Measurements from ENCODE around the gene BROX. TPM values are rescaled to one million over a fixed set of nuclear protein-coding genes. Genes with fewer than 3 reads are reported as not detected.

BROX gene
- polyA plus RNA-seq, 2 of the 4 experiments (the other 2 are of a cell fraction): 9.9 to 20.1 TPM

DNA sequence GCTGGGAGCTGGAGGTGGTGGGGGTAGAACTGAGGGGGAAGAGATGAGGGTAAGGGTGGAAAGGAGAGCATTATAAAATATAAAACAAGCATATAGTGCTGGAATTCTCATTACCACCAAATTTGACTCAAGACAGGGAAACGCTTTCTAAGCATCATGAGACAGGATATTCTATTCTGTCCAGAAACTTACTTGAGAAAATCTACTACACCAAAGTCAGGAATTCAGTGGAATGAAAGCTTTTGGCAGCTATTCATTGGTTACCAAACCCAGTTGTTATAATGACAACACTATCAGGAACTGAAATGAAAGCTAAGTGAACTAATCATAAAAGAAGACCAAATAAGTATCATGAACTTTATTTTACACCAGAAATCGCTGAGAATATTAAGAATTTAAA is 14.5 kb upstream of the BROX start:
- DNase-seq (ENCODE audit: low read depth in 1 of 2, low spot score in 1 of 2) (no peak), FAIRE-seq (no peak), ATAC-seq (no peak)
- no peak for TF ChIP-seq CHD2 (IDR thresholded peaks at IDR 0.05; ENCODE audit: low read length, partially characterized antibody)
- TF ChIP-seq, protein P1, sequence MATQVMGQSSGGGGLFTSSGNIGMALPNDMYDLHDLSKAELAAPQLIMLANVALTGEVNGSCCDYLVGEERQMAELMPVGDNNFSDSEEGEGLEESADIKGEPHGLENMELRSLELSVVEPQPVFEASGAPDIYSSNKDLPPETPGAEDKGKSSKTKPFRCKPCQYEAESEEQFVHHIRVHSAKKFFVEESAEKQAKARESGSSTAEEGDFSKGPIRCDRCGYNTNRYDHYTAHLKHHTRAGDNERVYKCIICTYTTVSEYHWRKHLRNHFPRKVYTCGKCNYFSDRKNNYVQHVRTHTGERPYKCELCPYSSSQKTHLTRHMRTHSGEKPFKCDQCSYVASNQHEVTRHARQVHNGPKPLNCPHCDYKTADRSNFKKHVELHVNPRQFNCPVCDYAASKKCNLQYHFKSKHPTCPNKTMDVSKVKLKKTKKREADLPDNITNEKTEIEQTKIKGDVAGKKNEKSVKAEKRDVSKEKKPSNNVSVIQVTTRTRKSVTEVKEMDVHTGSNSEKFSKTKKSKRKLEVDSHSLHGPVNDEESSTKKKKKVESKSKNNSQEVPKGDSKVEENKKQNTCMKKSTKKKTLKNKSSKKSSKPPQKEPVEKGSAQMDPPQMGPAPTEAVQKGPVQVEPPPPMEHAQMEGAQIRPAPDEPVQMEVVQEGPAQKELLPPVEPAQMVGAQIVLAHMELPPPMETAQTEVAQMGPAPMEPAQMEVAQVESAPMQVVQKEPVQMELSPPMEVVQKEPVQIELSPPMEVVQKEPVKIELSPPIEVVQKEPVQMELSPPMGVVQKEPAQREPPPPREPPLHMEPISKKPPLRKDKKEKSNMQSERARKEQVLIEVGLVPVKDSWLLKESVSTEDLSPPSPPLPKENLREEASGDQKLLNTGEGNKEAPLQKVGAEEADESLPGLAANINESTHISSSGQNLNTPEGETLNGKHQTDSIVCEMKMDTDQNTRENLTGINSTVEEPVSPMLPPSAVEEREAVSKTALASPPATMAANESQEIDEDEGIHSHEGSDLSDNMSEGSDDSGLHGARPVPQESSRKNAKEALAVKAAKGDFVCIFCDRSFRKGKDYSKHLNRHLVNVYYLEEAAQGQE (IDR thresholded peaks at IDR 0.05): no peak
- no peak for TF ChIP-seq FOSL2 (IDR thresholded peaks at IDR 0.05)
- TF ChIP-seq FOSL2 (CRISPR knock-in tag; IDR thresholded peaks at IDR 0.05): no peak
- TF ChIP-seq CEBPB (IDR thresholded peaks at IDR 0.05): no peak
- TF ChIP-seq, protein P2, sequence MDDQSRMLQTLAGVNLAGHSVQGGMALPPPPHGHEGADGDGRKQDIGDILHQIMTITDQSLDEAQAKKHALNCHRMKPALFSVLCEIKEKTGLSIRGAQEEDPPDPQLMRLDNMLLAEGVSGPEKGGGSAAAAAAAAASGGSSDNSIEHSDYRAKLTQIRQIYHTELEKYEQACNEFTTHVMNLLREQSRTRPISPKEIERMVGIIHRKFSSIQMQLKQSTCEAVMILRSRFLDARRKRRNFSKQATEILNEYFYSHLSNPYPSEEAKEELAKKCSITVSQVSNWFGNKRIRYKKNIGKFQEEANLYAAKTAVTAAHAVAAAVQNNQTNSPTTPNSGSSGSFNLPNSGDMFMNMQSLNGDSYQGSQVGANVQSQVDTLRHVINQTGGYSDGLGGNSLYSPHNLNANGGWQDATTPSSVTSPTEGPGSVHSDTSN (IDR thresholded peaks at IDR 0.05): no peak
- TF ChIP-seq JUNB (IDR thresholded peaks at IDR 0.05): no peak
- no peak for TF ChIP-seq NR3C1 (IDR thresholded peaks at IDR 0.05)
- TF ChIP-seq TP53 (CRISPR knock-in tag; IDR thresholded peaks at IDR 0.05): no peak
- TF ChIP-seq FOXS1 (CRISPR knock-in tag; IDR thresholded peaks at IDR 0.05): no peak
- TF ChIP-seq, protein P3, sequence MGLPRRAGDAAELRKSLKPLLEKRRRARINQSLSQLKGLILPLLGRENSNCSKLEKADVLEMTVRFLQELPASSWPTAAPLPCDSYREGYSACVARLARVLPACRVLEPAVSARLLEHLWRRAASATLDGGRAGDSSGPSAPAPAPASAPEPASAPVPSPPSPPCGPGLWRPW (IDR thresholded peaks at IDR 0.05): no peak
- TF ChIP-seq, protein P4, sequence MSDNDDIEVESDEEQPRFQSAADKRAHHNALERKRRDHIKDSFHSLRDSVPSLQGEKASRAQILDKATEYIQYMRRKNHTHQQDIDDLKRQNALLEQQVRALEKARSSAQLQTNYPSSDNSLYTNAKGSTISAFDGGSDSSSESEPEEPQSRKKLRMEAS (IDR thresholded peaks at IDR 0.05): no peak
- TF ChIP-seq EHMT2 (IDR thresholded peaks at IDR 0.05; ENCODE audit: low read depth): no peak
- no peak for TF ChIP-seq HOXA7 (CRISPR knock-in tag; IDR thresholded peaks at IDR 0.05)
- no peak for TF ChIP-seq HOXB5 (CRISPR knock-in tag; IDR thresholded peaks at IDR 0.05)
- no peak for TF ChIP-seq ZC3H11A (IDR thresholded peaks at IDR 0.05)
- TF ChIP-seq FOSB (CRISPR knock-in tag; IDR thresholded peaks at IDR 0.05): no peak
- no peak for TF ChIP-seq RFX5 (IDR thresholded peaks at IDR 0.05)
- Histone ChIP-seq H3K9me3 (no peaks in the 10 kb centered on the region), H3K27ac (no peak overlapping the region), H3K4me1 (no peaks in the 10 kb centered on the region), H3K4me3 (no peak overlapping the region), H3K4me2 (no peak overlapping the region)
- POLR2A ChIA-PET: no interaction called here
- CTCF ChIA-PET: interaction anchor here (0.6 to 1.9 kb wide), 6 partner anchors 10 to 1428 kb away, joined by 3 to 5 read pairs (median 4); no protein-coding TSS in a partner anchor
- 90% methylated on average over 2 of the region's 2 CpGs for WGBS (ENCODE audit: missing lambda C conversion rate)

DNA sequence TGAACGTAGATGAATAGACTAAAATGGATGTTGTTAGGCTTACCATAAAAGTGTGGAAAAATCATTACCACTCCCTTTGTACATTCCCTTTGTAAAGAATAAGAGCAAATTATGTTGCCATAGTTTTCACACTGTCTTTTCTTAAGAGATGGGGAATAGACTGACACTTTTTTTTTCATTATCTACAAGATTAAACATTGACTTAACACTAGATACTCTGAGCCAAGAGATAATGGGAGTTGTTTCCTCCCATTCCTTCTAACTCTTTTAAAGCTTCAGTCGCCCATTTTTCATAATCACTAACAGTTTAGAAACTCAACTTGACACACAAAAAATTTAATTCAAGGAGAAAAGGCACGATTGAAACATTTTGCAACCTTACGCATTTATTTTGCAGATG is 10.2 kb upstream of the BROX start:
- no peak for FAIRE-seq
- ATAC-seq: no peak
- Histone ChIP-seq H3K4me1 (no peaks in the 10 kb centered on the region), H3K4me2 (no peak overlapping the region), H3K27ac (no peak overlapping the region), H3K4me3 (no peak overlapping the region), H3K9me3 (peaks cover 9% of the 10 kb centered on the region; the same call in 1 of the 3 replicates)
- no peak for TF ChIP-seq RCOR1 (IDR thresholded peaks at IDR 0.05; ENCODE audit: low read depth, low read length)
- TF ChIP-seq HEYL (CRISPR knock-in tag; IDR thresholded peaks at IDR 0.05): no peak
- no peak for TF ChIP-seq EHF (CRISPR knock-in tag; IDR thresholded peaks at IDR 0.05)
- TF ChIP-seq GATA3 (IDR thresholded peaks at IDR 0.05; ENCODE audit: borderline replicate concordance): no peak
- TF ChIP-seq FOSL2 (IDR thresholded peaks at IDR 0.05): no peak
- TF ChIP-seq FOSL2 (CRISPR knock-in tag; IDR thresholded peaks at IDR 0.05): no peak
- TF ChIP-seq MAFK (IDR thresholded peaks at IDR 0.05; ENCODE audit: partially characterized antibody): no peak
- no peak for TF ChIP-seq SMC3 (IDR thresholded peaks at IDR 0.05)
- no peak for TF ChIP-seq ESRRA (IDR thresholded peaks at IDR 0.05; ENCODE audit: borderline replicate concordance, low read length)
- TF ChIP-seq, protein P5, sequence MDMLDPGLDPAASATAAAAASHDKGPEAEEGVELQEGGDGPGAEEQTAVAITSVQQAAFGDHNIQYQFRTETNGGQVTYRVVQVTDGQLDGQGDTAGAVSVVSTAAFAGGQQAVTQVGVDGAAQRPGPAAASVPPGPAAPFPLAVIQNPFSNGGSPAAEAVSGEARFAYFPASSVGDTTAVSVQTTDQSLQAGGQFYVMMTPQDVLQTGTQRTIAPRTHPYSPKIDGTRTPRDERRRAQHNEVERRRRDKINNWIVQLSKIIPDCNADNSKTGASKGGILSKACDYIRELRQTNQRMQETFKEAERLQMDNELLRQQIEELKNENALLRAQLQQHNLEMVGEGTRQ (IDR thresholded peaks at IDR 0.05): no peak
- TF ChIP-seq, protein P6, sequence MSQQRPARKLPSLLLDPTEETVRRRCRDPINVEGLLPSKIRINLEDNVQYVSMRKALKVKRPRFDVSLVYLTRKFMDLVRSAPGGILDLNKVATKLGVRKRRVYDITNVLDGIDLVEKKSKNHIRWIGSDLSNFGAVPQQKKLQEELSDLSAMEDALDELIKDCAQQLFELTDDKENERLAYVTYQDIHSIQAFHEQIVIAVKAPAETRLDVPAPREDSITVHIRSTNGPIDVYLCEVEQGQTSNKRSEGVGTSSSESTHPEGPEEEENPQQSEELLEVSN (IDR thresholded peaks at IDR 0.05; ENCODE audit: borderline replicate concordance, low read depth): no peak
- TF ChIP-seq ZSCAN20 (CRISPR knock-in tag; IDR thresholded peaks at IDR 0.05): no peak
- TF ChIP-seq CHD2 (IDR thresholded peaks at IDR 0.05; ENCODE audit: low read length, partially characterized antibody): no peak
- no peak for TF ChIP-seq JUN (IDR thresholded peaks at IDR 0.05)
- TF ChIP-seq, protein P7, sequence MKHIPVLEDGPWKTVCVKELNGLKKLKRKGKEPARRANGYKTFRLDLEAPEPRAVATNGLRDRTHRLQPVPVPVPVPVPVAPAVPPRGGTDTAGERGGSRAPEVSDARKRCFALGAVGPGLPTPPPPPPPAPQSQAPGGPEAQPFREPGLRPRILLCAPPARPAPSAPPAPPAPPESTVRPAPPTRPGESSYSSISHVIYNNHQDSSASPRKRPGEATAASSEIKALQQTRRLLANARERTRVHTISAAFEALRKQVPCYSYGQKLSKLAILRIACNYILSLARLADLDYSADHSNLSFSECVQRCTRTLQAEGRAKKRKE (CRISPR knock-in tag; IDR thresholded peaks at IDR 0.05; ENCODE audit: low read depth): no peak
- no peak for DNase-seq (ENCODE audit: low read depth in 1 of 2, low spot score in 1 of 2)
- ChIA-PET CTCF (interaction anchor here (2.3 kb wide), 1 partner anchor 9 kb away, joined by 6 read pairs; no protein-coding TSS in a partner anchor), POLR2A (no interaction called here)
- WGBS (ENCODE audit: missing lambda C conversion rate): 89% methylated on average over 4 of the region's 4 CpGs
